ENCODE data around the gene SLCO4A1. TPM values are rescaled to one million over a fixed set of nuclear protein-coding genes. Genes with fewer than 3 reads are reported as not detected.

SLCO4A1 gene
- total RNA-seq, 4 donors from 2014 or later, result 1.8 to 51.2 (median 29.9) TPM

GRCh38 chr20:62635232-62635631 lies 7.1 kb upstream of the SLCO4A1 start:
- H3K4me3 ChIP-seq, result no peak overlapping the region
- intact Hi-C loops (cut with DNase I; ENCODE audit: low total_unique reads), result no loop called here
- H3K4me1 ChIP-seq, result no peaks in the 10 kb centered on the region
- no peaks in the 10 kb centered on the region for H3K27me3 ChIP-seq
- H3K9me3 ChIP-seq, result no peaks in the 10 kb centered on the region
- DNase-seq, result no peak
- no peak for TF ChIP-seq POLR2A (IDR thresholded peaks at IDR 0.05)
- TF ChIP-seq CTCF (IDR thresholded peaks at IDR 0.05), result no peak
- no peak overlapping the region for H3K27ac ChIP-seq
- H3K36me3 ChIP-seq, result no peaks in the 10 kb centered on the region

- Histone ChIP-seq H3K4me3 (no peak overlapping the region), H3K27ac (no peak overlapping the region), H3K9me3 (no peaks in the 10 kb centered on the region), H3K4me1 (no peaks in the 10 kb centered on the region), H3K27me3 (no peaks in the 10 kb centered on the region), H3K36me3 (no peaks in the 10 kb centered on the region)
- no peak for DNase-seq
- no peak for TF ChIP-seq POLR2A (IDR thresholded peaks at IDR 0.05)
- TF ChIP-seq CTCF (IDR thresholded peaks at IDR 0.05), result no peak
- intact Hi-C loops (cut with DNase I; ENCODE audit: low total_unique reads), result no loop called here
Observed at GRCh38 chr20:62635852-62636251, 6.5 kb upstream of the SLCO4A1 start.

GRCh38 chr20:62636446-62636845 lies 5.9 kb upstream of the SLCO4A1 start:
- H3K27ac ChIP-seq, result no peak overlapping the region
- TF ChIP-seq POLR2A (IDR thresholded peaks at IDR 0.05) (no peak), CTCF (IDR thresholded peaks at IDR 0.05) (no peak)
- H3K36me3 ChIP-seq, result no peaks in the 10 kb centered on the region
- H3K27me3 ChIP-seq, result no peaks in the 10 kb centered on the region
- no peak overlapping the region for H3K4me3 ChIP-seq
- intact Hi-C loops (cut with DNase I; ENCODE audit: low total_unique reads), result no loop called here
- H3K4me1 ChIP-seq, result no peaks in the 10 kb centered on the region
- H3K9me3 ChIP-seq, result no peaks in the 10 kb centered on the region
- no peak for DNase-seq

GRCh38 chr20:62637110-62637509 lies 5.2 kb upstream of the SLCO4A1 start:
- Histone ChIP-seq H3K27me3 (peaks cover 0 to 3% of the 10 kb centered on the region in 2 donors), H3K4me3 (no peak overlapping the region), H3K9me3 (no peaks in the 10 kb centered on the region), H3K4me1 (no peaks in the 10 kb centered on the region), H3K27ac (no peak overlapping the region), H3K36me3 (no peaks in the 10 kb centered on the region)
- no peak for TF ChIP-seq CTCF (IDR thresholded peaks at IDR 0.05)
- no peak for TF ChIP-seq POLR2A (IDR thresholded peaks at IDR 0.05)
- DNase-seq, result no peak
- intact Hi-C loops (cut with DNase I; ENCODE audit: low total_unique reads), result no loop called here

- intact Hi-C loops (cut with DNase I; ENCODE audit: low total_unique reads), result no loop called here
- peaks cover 0 to 3% of the 10 kb centered on the region in 2 donors for H3K4me1 ChIP-seq
- no peaks in the 10 kb centered on the region for H3K36me3 ChIP-seq
- DNase-seq, result no peak
- H3K27me3 ChIP-seq, result peaks cover 0 to 8% of the 10 kb centered on the region in 2 donors
- H3K27ac ChIP-seq, result no peak overlapping the region
- H3K9me3 ChIP-seq, result no peaks in the 10 kb centered on the region
- TF ChIP-seq CTCF (IDR thresholded peaks at IDR 0.05) (no peak), POLR2A (IDR thresholded peaks at IDR 0.05) (no peak)
- H3K4me3 ChIP-seq, result no peak overlapping the region
Observed at GRCh38 chr20:62637521-62638054, 4.7 kb upstream of the SLCO4A1 start.

Measured in uterus (tissue), 4 donors.